Amygdala (tissue), 56 donors: ENCODE results near the gene FGD6.
A peak's percentile ranks its signal among the peaks of the same experiment; 100 is the strongest.
"Not testable (repeated sequence)": the region's sequence is repeated elsewhere in the genome, so short reads cannot be mapped to it uniquely, and the experiment has no call there.

Source experiments
- DNase-seq, 56 donors: peaks; one replicate each; lab custom pipeline; 2025; lab: John Stamatoyannopoulos, UW

Gene FGD6

GRCh38 chr12:95206916-95207315, 10.4 kb downstream of the FGD6 start:
- DNase-seq, result no peak

GRCh38 chr12:95205685-95206084, 11.6 kb downstream of the FGD6 start:
- peak in 32 of 56 donors; percentile 6 to 71 (median 27) for DNase-seq

GRCh38 chr12:95205016-95205624, 12.1 kb downstream of the FGD6 start:
- no peak for DNase-seq

- peak in 4 of 56 donors; percentile 3 to 16 (median 9) for DNase-seq
These were observed 13.0 kb downstream of the FGD6 start for GRCh38 chr12:95204141-95204866.

DNA sequence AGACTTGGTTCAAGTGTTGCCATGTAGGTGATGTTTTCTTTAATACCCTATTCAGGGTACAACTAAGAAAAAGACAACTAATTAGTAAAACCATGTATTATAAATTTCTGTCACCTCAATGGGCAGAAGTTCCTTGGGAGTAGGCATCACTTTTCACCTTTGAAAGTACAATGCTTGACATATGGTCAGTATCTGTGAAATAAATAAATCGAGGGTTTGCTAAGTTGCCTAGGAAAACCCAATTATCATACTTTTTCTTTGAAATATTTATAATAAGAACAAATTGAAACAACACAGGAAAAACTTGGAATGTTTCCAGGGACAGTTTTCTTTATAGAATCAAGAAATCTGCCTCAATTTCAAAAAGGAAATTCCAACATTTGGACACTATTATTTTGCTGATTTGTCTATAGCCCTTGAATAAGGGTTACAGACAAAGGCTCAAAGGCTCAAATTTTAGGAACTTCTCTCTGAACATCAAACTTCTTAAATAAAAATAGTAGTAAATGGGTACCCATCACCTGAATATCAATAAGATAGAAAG, 13.7 kb downstream of the FGD6 start:
- peak in 1 of 56 donors; percentile 6 for DNase-seq

DNA sequence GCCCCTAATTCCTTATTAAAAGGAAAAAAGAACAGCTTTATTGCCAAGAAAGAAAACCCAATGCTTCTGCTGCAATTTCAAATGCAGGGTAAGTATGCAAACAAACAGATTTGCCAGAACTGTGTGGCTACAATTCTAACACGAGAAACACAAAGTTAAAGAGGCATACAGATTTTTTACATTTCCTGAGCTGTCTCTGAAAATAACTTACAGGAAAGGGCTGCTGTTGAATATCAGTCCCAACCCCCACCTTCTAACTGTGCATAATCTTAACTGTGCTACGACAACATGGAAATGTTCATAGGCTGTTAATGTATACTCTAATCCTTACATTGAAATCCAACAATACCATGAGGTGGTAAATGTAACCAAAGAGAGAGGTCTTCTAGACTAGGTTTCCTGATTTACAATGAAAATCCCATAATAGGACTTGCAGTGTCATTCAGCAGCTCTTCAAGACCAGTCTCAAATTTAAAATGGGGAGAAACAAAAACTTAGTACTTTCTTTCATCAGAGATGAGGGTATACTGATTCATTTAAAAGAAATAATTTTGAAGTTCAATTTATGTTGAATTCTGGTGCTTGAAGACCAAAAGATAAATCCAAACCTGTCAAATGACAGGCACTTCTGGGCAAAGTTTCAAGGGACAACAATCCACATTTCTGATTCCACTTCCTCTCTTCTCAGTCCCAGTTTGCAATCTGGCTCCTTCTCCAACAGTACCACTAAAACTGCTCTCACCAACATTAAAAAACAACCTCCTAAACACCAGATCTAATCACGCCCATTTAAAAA, 14.4 kb downstream of the FGD6 start:
- peak in 1 of 56 donors; percentile 3 for DNase-seq

DNA sequence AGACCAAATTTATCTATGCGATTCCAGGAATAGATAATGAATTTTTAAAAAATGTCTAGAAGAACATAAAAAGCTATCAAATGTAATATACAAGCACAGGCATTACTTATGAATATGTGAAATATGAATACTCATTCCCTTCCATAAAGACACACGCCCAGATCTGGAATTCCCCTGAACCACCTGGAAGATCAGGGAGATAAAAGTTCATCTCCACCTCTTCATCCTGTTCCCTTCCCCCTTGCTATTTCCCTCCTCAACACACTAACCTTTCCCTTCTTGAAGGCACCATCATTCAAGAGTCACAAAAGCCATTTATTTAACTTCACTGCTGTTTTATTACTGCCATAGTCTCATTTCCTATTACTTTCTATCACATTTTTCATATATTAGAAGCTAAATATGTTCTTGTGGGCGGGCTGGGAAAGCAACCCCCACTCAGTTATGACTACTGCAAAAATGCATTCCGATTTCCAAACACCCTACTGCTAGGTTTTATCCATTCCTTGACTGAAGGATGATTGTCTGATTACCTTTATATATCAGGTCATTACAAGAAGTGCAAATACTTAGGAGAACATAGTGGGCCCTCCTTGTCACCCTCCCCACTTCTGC, 16.1 kb downstream of the FGD6 start:
- no peak for DNase-seq

DNA sequence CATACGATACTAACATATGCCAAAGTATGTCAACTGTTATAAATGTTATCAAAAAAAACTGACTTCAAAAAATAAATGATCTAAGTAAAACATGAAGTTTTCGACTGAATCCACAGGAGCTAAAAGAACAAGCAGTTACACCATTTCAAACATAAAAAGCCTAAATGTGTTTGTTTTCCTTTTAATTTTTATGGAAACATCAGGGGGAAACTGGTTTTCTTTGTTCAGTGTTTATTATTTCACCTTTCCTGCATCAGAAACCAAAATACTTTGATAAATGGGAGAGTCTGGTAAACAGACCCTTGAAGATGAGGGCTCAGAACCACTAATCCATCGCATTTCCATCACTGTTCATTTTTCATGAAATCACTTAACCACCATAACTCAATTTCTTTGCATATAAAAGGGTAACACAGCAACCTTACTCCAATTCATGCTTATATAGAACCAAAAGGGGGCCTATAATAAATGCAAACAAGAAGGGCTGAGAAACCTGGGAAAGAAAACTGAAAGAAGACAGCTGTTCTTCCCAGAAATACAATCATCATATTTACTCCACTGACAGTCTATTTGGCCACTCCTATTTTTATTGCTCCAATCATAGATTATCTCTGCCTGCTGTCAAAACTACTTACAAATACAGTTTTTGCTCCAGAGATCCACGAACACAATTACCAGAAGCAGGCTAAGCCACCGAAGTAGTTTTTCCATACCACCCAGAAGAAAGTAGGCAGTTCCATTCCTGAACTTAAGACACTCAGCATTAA, 17.0 kb downstream of the FGD6 start:
- no peak for DNase-seq

DNA sequence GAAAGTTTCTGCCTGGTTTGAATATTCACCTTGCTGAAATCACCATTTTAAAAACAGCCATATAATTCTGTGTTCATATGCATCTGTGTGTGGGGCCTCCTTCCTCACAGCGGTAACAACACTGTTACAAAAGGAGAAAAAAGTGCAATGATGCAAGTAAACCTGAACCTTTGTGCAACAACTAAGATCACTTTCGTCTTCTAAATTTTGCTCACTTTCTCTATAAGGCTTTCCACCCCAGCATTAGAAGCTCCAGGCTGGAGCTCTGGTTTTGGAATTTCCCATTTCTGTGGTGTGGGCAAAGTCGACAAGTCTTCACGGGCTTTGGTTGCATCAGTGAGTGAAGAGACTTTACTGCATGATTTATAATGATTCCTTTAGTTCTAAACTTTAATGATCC, 18.4 kb downstream of the FGD6 start:
- no peak for DNase-seq

- DNase-seq, result no peak
These were observed 19.6 kb downstream of the FGD6 start for GRCh38 chr12:95197636-95198035.

DNA sequence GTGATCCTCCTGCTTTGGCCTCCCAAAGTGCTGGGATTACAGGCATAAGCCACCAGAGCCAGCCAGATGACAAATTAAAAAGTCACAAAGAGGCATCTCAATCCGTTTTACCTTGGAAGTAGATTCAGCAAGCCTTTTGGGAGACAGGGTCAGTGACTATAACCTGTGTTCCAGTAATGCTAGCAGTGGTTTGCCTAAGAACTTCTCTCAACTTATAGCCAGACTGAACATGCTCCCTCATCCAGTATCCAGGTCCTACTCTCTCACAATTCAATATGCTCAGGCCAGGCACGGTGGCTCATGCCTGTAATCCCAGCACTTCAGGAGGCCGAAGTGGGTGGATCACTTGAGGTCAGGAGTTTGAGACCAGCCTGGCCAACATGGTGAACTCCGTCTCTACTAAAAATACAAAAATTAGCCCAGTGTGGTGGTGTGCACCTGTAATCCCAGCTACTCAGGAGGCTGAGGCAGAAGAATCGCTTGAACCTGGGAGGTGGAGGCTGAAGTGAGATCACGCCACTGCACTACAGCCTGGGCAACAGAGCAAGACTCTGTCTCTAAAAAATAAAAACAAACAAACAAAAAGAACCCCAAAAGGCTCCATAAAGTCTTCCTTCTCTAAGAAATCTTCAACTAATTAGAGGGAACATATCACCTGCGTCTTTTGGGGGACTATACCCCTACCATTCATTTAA, 20.2 kb downstream of the FGD6 start:
- not testable (repeated sequence) for DNase-seq

DNA sequence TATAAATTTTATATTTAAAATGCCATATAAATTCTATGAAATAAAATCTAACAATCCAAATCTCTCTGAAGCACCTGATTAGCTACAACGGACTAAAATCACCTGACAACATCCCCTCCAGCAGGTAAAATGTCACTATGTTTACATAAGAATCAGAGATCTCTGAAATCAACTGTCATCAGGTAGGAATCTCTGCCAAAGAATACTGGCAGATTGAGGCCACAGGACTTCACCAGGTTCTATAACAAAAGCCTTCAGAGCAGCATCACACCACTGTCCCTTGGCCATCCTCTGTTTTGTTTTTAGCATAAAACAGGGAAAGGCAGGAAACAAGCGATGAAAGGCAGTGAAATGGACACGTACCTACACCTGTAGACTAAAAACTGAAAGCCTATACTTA, 22.1 kb downstream of the FGD6 start:
- no peak for DNase-seq

DNA sequence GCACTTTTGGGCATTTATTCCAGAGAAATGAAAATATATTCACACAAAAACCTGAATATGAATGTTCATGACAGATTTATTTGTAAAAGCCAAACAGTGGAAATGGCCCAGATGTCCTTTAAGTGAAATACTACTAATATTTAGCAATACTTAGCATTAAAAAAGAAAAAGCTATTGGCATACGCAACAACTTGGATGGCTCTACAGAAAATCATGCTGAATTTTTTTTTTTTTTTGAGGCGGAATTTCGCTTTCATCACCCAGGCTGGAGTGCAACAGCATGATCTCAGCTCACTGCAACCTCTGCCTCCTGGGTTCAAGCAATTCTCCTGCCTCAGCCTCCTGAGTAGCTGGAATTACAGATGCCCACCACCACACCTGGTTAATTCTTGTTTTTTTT, 24.1 kb downstream of the FGD6 start:
- no peak for DNase-seq

DNA sequence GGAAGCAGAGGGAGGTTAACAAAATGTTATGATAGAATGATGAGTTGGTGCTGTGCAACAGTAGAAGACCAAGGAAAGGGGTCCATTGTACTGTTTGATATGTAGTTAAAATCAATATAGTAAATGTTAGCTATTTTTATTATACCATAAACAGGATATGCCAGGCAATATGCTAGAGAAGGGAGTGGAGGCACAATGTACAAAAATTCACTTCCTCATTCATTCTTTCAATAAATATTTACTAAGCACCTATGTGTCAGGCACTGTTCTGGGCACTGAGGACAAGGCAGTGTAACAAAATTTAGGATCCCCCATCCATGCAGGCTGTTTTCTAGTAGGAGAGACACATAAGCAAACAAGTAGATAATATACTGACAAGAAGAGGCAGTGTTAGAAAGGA, 25.0 kb downstream of the FGD6 start:
- DNase-seq, result no peak

DNA sequence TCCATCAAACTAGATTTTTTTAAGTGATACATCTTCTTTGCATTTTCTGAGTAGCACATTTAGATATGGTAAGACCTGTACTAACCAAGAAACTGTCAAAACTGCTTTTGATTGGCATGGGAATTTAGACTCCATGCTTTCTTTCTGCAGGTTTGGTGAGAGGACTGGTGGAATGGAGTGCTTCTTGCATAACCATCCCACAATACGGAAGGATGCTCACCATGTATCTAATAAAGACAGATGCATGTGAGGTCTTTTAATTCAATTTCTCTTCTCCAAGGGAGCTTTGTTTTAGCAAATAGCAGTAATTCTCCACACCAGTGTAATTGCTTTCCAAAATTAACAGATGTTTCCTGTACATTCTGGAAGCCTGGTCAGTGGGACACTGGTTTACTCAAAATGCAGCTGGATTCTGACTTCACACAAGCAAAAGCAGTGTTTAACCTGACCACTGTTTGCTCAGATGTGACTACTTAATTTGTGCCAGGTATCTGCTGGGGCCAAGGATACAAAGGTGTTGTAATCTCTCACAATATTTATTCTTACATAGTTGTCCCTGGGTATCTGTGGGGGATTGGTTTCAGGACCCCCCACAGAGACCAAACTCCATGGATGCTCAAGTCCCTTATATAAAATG, 26.1 kb downstream of the FGD6 start:
- no peak for DNase-seq

GRCh38 chr12:95187865-95188415, 29.3 kb downstream of the FGD6 start:
- no peak for DNase-seq

GRCh38 chr12:95185854-95186253, 31.4 kb downstream of the FGD6 start:
- DNase-seq, result no peak

DNA sequence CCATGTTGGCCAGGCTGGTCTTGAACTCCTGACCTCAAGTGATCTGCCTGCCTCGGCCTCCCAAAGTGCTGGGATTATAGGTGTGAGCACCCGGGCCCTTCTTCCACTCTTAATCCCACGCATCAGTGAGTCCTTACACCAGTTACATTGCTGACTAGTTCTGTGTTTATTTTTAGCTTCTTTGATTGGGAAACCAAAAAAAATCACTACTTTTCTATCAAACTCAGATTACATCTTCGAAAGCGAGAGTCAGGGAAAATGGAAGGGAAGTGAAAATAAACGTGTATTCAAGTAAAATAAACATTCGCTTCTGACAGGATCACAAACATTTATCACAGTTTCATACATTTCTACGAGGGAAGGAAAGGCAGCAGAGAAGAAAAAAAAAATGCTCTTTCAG, 32.2 kb downstream of the FGD6 start:
- DNase-seq, result no peak

- DNase-seq, result no peak
These were observed 33.1 kb downstream of the FGD6 start for GRCh38 chr12:95184121-95184520.
